ENCODE data around the gene SLC25A4. TPM values are rescaled to one million over a fixed set of nuclear protein-coding genes. Genes with fewer than 3 reads are reported as not detected.

Gene SLC25A4
- 6.5 and 8.5 TPM in 2 replicates for total RNA-seq

DNA sequence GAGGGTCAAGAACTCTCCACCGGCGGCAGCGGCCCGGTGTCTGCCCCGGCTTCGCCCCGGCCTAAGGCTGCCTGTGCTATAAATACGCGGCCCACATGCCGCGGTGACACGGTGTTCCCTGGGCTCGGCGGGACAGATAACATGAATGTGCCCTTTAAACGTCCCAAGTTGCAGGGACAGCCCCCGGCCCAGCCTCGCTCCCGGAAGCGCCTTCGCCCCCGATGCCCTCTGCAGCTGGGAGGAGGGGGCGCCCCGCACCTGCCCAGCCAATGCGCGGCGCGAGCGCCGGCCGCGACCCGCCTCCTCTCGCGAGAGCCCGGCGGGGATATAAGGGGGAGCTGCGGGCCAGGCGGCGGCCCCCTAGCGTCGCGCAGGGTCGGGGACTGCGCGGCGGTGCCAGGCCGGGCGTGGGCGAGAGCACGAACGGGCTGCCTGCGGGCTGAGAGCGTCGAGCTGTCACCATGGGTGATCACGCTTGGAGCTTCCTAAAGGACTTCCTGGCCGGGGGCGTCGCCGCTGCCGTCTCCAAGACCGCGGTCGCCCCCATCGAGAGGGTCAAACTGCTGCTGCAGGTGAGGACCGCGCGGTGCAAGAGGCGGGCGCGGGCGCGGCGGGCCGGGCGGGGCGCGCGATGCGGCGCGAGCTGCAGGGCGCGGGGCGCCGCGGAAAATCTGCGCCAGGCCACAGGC lies at the start of gene SLC25A4:
Gene SLC25A4 (plus strand): TSS at position 355 of the 689 bp plus-strand sequence. CDS start 107 bp downstream, at position 462.

Other genes with a start within 250 kb of the SLC25A4 start
- gene HELT, start 124.8 kb upstream of the SLC25A4 start, total RNA-seq: not detected in 2 replicates
- 65.6 and 69.1 TPM in 2 replicates for gene CFAP97, start 60.7 kb downstream of the SLC25A4 start, total RNA-seq
- gene SNX25, start 66.3 kb downstream of the SLC25A4 start, total RNA-seq: 36.2 and 41.4 TPM in 2 replicates

Data from articular chondrocyte of knee joint (primary cell).